ENCODE data around the gene ARL6IP4. TPM values are rescaled to one million over a fixed set of nuclear protein-coding genes. Genes with fewer than 3 reads are reported as not detected.

The ARL6IP4 gene
- total RNA-seq, 1 donor from 2014 or later = 83.8 TPM

DNA sequence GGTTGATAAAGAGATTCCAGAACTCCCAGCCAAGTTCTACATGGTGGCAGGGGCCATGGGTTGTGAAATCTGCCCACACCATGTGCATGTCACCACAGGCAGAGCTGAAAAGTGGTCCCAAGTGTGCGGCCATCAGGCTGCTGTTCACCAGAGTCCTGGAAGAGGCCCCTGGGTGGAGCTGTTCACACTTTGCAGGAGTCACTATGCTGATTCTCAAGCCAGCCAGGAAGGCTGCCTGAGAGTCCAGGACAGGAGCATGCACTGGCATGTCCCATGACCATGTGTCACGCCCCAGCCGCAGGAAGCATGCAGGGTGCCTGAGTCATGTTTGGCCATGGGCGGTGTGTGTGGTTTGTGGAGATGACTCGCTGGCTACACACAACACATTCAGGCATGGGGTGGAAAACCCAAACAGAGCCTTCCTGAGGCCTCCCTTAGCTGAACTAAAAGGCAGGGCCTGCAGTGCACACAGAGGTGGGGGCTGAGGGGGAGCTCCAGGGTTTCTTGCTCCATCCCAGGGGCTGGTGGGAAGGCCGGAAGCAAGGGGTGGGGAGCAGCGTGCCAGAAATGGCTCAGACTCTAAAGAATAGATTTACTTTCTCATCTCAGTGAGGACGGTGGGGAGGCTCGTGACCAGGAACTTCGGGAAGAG is 33.7 kb upstream of the ARL6IP4 start:
- Mint-ChIP-seq H3K36me3 (no peaks in the 10 kb centered on the region), H3K27me3 (ENCODE audit: insufficient read depth, low read depth) (peaks cover 3% of the 10 kb centered on the region), H3K27ac (peak overlapping the region; percentile 4), H3K4me3 (no peak overlapping the region), H3K9me3 (no peaks in the 10 kb centered on the region), H3K4me1 (peaks cover 18% of the 10 kb centered on the region)
- Histone ChIP-seq H3K9me3 (ENCODE audit: low read depth) (no peaks in the 10 kb centered on the region), H3K4me3 (no peak overlapping the region), H3K27me3 (no peaks in the 10 kb centered on the region), H2AFZ (replicated peaks) (no peak overlapping the region), H3K36me3 (no peaks in the 10 kb centered on the region), H4K20me1 (ENCODE audit: low read depth) (no peaks in the 10 kb centered on the region), H3F3A (ENCODE audit: low read depth) (no peaks in the 10 kb centered on the region), H3K4me1 (no peaks in the 10 kb centered on the region), H3K4me2 (no peak overlapping the region), H3K9ac (no peak overlapping the region), H3K27ac (no peak overlapping the region), H3K79me2 (ENCODE audit: low read depth) (no peaks in the 10 kb centered on the region)
- peak; percentile 31 for DNase-seq (ENCODE audit: low spot score)
- TF ChIP-seq, protein P1, sequence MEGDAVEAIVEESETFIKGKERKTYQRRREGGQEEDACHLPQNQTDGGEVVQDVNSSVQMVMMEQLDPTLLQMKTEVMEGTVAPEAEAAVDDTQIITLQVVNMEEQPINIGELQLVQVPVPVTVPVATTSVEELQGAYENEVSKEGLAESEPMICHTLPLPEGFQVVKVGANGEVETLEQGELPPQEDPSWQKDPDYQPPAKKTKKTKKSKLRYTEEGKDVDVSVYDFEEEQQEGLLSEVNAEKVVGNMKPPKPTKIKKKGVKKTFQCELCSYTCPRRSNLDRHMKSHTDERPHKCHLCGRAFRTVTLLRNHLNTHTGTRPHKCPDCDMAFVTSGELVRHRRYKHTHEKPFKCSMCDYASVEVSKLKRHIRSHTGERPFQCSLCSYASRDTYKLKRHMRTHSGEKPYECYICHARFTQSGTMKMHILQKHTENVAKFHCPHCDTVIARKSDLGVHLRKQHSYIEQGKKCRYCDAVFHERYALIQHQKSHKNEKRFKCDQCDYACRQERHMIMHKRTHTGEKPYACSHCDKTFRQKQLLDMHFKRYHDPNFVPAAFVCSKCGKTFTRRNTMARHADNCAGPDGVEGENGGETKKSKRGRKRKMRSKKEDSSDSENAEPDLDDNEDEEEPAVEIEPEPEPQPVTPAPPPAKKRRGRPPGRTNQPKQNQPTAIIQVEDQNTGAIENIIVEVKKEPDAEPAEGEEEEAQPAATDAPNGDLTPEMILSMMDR (IDR thresholded peaks at IDR 0.05) = no peak
- no peak for TF ChIP-seq EZH2phosphoT487 (IDR thresholded peaks at IDR 0.05)
- TF ChIP-seq EZH2 (IDR thresholded peaks at IDR 0.05) = no peak

DNA sequence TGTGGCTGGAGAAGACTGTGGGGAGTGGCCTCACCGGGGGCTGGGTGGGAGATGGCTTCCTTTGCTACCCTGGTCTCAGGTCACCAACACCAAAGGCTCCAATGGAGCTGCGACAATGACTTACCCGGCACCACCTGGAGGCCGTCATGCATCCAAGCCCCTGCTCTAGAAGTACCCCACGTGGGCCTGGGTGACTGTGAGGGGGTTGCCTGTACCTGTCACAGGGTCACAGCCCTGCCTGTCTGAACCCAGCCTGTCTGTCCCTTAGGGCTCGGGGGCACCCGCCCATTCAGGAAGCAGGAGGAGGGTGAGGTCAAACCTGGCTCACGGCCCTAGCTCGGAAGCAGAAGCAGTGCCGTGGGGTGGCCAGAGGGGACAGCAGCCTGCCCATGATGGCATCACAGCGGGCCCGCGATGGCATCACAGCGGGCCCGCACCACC is 33.1 kb upstream of the ARL6IP4 start:
- no peaks in the 10 kb centered on the region for H3K79me2 ChIP-seq (ENCODE audit: low read depth)
- H3K9me3 Mint-ChIP-seq = no peaks in the 10 kb centered on the region
- H3K27ac ChIP-seq = no peak overlapping the region
- H3K27ac Mint-ChIP-seq = peak overlapping the region; percentile 4
- no peak overlapping the region for H2AFZ ChIP-seq (replicated peaks)
- H3K4me1 Mint-ChIP-seq = peaks cover 20% of the 10 kb centered on the region
- H3K4me1 ChIP-seq = no peaks in the 10 kb centered on the region
- no peaks in the 10 kb centered on the region for H3K36me3 ChIP-seq
- H3K4me2 ChIP-seq = no peak overlapping the region
- no peaks in the 10 kb centered on the region for H3K36me3 Mint-ChIP-seq
- H3K4me3 ChIP-seq = no peak overlapping the region
- H3K27me3 Mint-ChIP-seq (ENCODE audit: insufficient read depth, low read depth) = peaks cover 5% of the 10 kb centered on the region
- no peak for TF ChIP-seq EZH2phosphoT487 (IDR thresholded peaks at IDR 0.05)
- TF ChIP-seq, protein P1 (IDR thresholded peaks at IDR 0.05) = no peak
- no peak for TF ChIP-seq EZH2 (IDR thresholded peaks at IDR 0.05)
- no peaks in the 10 kb centered on the region for H4K20me1 ChIP-seq (ENCODE audit: low read depth)
- H3K9ac ChIP-seq = no peak overlapping the region
- H3K4me3 Mint-ChIP-seq = no peak overlapping the region
- H3K27me3 ChIP-seq = no peaks in the 10 kb centered on the region
- no peaks in the 10 kb centered on the region for H3F3A ChIP-seq (ENCODE audit: low read depth)
- DNase-seq (ENCODE audit: low spot score) = no peak
- H3K9me3 ChIP-seq (ENCODE audit: low read depth) = no peaks in the 10 kb centered on the region

DNA sequence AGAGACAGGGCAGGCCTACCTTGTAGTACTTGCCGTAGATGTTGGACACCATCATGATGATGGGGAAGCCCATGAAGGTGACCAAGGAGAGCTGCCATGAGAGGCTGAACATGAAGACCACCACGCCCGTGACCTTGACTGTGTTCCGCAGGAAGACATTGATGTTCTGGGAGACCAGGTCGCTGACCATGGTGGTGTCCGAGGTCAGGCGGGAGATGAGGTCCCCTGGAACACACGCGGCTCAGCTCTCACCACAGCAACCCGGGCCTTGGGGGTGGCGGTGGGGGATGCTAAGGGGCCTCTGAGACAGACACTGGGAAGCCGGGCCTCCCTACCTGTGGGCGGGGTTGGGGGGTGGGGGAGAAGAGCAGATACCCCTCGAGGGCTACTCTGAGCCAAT is 31.9 kb upstream of the ARL6IP4 start:
- DNase-seq (ENCODE audit: low spot score) = no peak
- H3K4me1 Mint-ChIP-seq = peaks cover 14% of the 10 kb centered on the region

More for the DNA sequence above, 31.9 kb upstream of the ARL6IP4 start:
- Histone ChIP-seq H3K9ac (no peak overlapping the region), H3K4me3 (no peak overlapping the region), H4K20me1 (ENCODE audit: low read depth) (no peaks in the 10 kb centered on the region), H3K9me3 (ENCODE audit: low read depth) (no peaks in the 10 kb centered on the region), H3K27ac (no peak overlapping the region), H3K36me3 (no peaks in the 10 kb centered on the region), H3K27me3 (no peaks in the 10 kb centered on the region), H2AFZ (replicated peaks) (no peak overlapping the region), H3K4me1 (no peaks in the 10 kb centered on the region), H3F3A (ENCODE audit: low read depth) (no peaks in the 10 kb centered on the region), H3K79me2 (ENCODE audit: low read depth) (no peaks in the 10 kb centered on the region), H3K4me2 (no peak overlapping the region)
- no peak overlapping the region for H3K4me3 Mint-ChIP-seq
- H3K27ac Mint-ChIP-seq = no peak overlapping the region
- H3K9me3 Mint-ChIP-seq = no peaks in the 10 kb centered on the region
- no peaks in the 10 kb centered on the region for H3K36me3 Mint-ChIP-seq
- H3K27me3 Mint-ChIP-seq (ENCODE audit: insufficient read depth, low read depth) = peaks cover 6% of the 10 kb centered on the region
- TF ChIP-seq EZH2phosphoT487 (IDR thresholded peaks at IDR 0.05) (no peak), EZH2 (IDR thresholded peaks at IDR 0.05) (no peak)
- TF ChIP-seq, protein P1 (IDR thresholded peaks at IDR 0.05) = no peak

All from neural progenitor cell (in vitro differentiated cells).